ENCODE measurements around the gene COPS9. TPM values are rescaled to one million over a fixed set of nuclear protein-coding genes. Genes with fewer than 3 reads are reported as not detected.

The COPS9 gene
- total and polyA plus RNA-seq, 2 experiments from 2014 or later: 91.7 to 629 TPM

DNA sequence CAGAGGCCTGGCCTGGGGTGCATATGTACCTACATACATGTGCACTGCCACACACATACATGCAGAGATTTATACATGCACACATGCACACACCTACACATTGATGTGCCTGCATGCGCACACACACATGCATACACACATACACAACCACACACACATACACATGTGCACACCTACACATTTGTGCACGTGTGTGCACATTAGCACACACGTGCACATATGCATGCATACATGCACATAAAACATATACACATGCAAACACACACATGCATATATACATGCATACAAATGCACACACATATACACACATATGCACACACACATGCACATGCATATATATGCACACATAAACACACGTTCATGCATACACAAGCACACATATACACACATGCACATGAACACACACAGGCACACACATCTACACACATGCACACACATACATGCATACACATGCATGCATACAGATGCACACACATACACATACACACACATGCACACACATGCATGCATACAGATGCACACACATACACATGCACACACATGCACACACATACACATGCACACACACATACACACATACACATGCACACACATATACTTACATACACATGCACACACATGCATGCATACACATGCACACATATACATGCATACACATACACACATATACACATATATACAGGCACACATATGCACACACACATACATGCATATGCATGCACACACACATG, 27.9 kb upstream of the COPS9 start:
- H3K36me3 ChIP-seq (ENCODE audit: insufficient read depth): no peaks in the 10 kb centered on the region
- Mint-ChIP-seq H3K27ac (no peak overlapping the region), H3K4me3 (no peak overlapping the region), H3K27me3 (ENCODE audit: insufficient read depth, low read depth, poor library complexity) (peaks cover 7% of the 10 kb centered on the region), H3K9me3 (peaks cover 5% of the 10 kb centered on the region), H3K4me1 (no peaks in the 10 kb centered on the region), H3K36me3 (ENCODE audit: low read depth) (no peaks in the 10 kb centered on the region)
- H4K20me1 ChIP-seq (replicated peaks; ENCODE audit: insufficient read depth): no peaks in the 10 kb centered on the region
- DNase-seq (ENCODE audit: low spot score): no peak
- H2AFZ ChIP-seq: no peak overlapping the region
- no peaks in the 10 kb centered on the region for H3K79me2 ChIP-seq (replicated peaks; ENCODE audit: insufficient read depth)
- no peaks in the 10 kb centered on the region for H3K27me3 ChIP-seq (ENCODE audit: insufficient read depth)
- H3K4me1 ChIP-seq (ENCODE audit: insufficient read depth): no peaks in the 10 kb centered on the region
- ATAC-seq: no peak
- no peak overlapping the region for H3K4me3 ChIP-seq
- H3F3A ChIP-seq (replicated peaks; ENCODE audit: low read depth): peaks cover 7% of the 10 kb centered on the region
- no peak overlapping the region for H3K27ac ChIP-seq (ENCODE audit: low read depth)
- TF ChIP-seq, protein P1, sequence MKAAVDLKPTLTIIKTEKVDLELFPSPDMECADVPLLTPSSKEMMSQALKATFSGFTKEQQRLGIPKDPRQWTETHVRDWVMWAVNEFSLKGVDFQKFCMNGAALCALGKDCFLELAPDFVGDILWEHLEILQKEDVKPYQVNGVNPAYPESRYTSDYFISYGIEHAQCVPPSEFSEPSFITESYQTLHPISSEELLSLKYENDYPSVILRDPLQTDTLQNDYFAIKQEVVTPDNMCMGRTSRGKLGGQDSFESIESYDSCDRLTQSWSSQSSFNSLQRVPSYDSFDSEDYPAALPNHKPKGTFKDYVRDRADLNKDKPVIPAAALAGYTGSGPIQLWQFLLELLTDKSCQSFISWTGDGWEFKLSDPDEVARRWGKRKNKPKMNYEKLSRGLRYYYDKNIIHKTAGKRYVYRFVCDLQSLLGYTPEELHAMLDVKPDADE (IDR thresholded peaks at IDR 0.05): no peak
- H3K9me2 ChIP-seq (ENCODE audit: insufficient read depth): no peaks in the 10 kb centered on the region
- no peak overlapping the region for H3K4me2 ChIP-seq

DNA sequence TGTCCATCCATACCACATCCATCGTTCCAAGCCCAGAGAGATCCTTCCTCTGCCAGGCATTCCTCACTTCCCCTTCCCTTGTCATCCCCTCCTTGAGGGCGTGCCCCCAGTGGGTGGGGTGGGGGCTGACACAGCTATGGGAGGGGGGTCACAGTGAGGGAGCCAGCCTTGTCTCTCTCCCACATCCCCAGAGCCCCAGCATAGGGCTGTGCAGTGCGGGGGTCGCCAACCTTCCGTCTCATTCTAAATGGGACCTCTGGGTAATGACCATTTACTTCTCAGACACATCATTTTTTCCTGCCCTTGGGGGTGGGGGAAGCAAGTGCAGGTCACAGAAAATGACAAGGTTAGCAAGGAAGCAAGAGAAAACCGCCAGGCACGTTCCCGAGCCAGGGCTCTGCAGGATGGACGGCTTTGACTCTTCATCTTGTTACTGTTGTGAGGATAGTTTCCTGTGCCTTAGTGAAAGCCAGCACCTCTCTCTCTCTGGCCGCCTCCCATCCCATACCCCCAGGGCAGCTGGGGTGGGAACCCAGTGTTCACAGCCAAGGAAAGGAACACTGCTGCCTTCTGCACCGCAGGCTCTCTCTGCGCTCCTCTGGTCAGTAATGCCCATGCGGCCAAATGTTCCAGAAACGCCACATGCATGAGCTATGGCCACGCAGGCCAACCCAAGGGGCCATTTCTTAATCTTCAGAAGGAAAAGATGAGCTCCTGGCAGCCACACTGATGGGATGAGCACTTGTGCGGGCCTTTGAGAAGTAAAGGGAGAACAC, 27.0 kb upstream of the COPS9 start:
- no peak for ATAC-seq
- no peaks in the 10 kb centered on the region for H3K36me3 ChIP-seq (ENCODE audit: insufficient read depth)
- H2AFZ ChIP-seq: no peak overlapping the region
- no peaks in the 10 kb centered on the region for H4K20me1 ChIP-seq (replicated peaks; ENCODE audit: insufficient read depth)
- no peak overlapping the region for H3K27ac Mint-ChIP-seq
- H3K9me2 ChIP-seq (ENCODE audit: insufficient read depth): no peaks in the 10 kb centered on the region
- no peak overlapping the region for H3K4me2 ChIP-seq
- H3K4me1 ChIP-seq (ENCODE audit: insufficient read depth): no peaks in the 10 kb centered on the region
- no peak for DNase-seq (ENCODE audit: low spot score)
- no peak overlapping the region for H3K4me3 Mint-ChIP-seq
- no peak overlapping the region for H3K4me3 ChIP-seq
- H3K36me3 Mint-ChIP-seq (ENCODE audit: low read depth): no peaks in the 10 kb centered on the region
- H3K9me3 Mint-ChIP-seq: peaks cover 5% of the 10 kb centered on the region
- H3K4me1 Mint-ChIP-seq: no peaks in the 10 kb centered on the region
- no peaks in the 10 kb centered on the region for H3K79me2 ChIP-seq (replicated peaks; ENCODE audit: insufficient read depth)
- H3K27me3 Mint-ChIP-seq (ENCODE audit: insufficient read depth, low read depth, poor library complexity): peaks cover 6% of the 10 kb centered on the region
- no peak overlapping the region for H3K27ac ChIP-seq (ENCODE audit: low read depth)
- H3F3A ChIP-seq (replicated peaks; ENCODE audit: low read depth): peaks cover 7% of the 10 kb centered on the region
- H3K27me3 ChIP-seq (ENCODE audit: insufficient read depth): no peaks in the 10 kb centered on the region
- TF ChIP-seq, protein P2, sequence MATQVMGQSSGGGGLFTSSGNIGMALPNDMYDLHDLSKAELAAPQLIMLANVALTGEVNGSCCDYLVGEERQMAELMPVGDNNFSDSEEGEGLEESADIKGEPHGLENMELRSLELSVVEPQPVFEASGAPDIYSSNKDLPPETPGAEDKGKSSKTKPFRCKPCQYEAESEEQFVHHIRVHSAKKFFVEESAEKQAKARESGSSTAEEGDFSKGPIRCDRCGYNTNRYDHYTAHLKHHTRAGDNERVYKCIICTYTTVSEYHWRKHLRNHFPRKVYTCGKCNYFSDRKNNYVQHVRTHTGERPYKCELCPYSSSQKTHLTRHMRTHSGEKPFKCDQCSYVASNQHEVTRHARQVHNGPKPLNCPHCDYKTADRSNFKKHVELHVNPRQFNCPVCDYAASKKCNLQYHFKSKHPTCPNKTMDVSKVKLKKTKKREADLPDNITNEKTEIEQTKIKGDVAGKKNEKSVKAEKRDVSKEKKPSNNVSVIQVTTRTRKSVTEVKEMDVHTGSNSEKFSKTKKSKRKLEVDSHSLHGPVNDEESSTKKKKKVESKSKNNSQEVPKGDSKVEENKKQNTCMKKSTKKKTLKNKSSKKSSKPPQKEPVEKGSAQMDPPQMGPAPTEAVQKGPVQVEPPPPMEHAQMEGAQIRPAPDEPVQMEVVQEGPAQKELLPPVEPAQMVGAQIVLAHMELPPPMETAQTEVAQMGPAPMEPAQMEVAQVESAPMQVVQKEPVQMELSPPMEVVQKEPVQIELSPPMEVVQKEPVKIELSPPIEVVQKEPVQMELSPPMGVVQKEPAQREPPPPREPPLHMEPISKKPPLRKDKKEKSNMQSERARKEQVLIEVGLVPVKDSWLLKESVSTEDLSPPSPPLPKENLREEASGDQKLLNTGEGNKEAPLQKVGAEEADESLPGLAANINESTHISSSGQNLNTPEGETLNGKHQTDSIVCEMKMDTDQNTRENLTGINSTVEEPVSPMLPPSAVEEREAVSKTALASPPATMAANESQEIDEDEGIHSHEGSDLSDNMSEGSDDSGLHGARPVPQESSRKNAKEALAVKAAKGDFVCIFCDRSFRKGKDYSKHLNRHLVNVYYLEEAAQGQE (IDR thresholded peaks at IDR 0.05; ENCODE audit: unreplicated experiment): no peak
- TF ChIP-seq EZH2 (IDR thresholded peaks at IDR 0.05; ENCODE audit: low read depth, unreplicated experiment) (no peak), CREB1 (CRISPR knock-in tag; IDR thresholded peaks at IDR 0.05; ENCODE audit: low read depth) (no peak), POLR2AphosphoS5 (IDR thresholded peaks at IDR 0.05; ENCODE audit: low read depth) (no peak), ZNF114 (CRISPR knock-in tag; IDR thresholded peaks at IDR 0.05) (no peak)
- TF ChIP-seq, protein P3, sequence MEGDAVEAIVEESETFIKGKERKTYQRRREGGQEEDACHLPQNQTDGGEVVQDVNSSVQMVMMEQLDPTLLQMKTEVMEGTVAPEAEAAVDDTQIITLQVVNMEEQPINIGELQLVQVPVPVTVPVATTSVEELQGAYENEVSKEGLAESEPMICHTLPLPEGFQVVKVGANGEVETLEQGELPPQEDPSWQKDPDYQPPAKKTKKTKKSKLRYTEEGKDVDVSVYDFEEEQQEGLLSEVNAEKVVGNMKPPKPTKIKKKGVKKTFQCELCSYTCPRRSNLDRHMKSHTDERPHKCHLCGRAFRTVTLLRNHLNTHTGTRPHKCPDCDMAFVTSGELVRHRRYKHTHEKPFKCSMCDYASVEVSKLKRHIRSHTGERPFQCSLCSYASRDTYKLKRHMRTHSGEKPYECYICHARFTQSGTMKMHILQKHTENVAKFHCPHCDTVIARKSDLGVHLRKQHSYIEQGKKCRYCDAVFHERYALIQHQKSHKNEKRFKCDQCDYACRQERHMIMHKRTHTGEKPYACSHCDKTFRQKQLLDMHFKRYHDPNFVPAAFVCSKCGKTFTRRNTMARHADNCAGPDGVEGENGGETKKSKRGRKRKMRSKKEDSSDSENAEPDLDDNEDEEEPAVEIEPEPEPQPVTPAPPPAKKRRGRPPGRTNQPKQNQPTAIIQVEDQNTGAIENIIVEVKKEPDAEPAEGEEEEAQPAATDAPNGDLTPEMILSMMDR (conservative IDR thresholded peaks at IDR 0.05; ENCODE audit: low read depth in 2 of 2): no peak

All from GM23338 (cell line).